ENCODE measurements around the gene HSD17B11. TPM values are rescaled to one million over a fixed set of nuclear protein-coding genes. Genes with fewer than 3 reads are reported as not detected.

HSD17B11 gene
- total RNA-seq, 1 experiment from 2014 or later, result 8.8 TPM

- H3K18ac ChIP-seq (ENCODE audit: insufficient read length, low read depth, low read length), result no peak overlapping the region
- WGBS (ENCODE audit: extremely low coverage, insufficient read length, low lambda C conversion rate), result no CpG with 5 or more reads among the region's 7 CpGs
These were observed 85.4 kb downstream of the HSD17B11 start for GRCh38 chr4:87305562-87305961.

More at GRCh38 chr4:87305562-87305961, 85.4 kb downstream of the HSD17B11 start:
- H3K36me3 Mint-ChIP-seq (ENCODE audit: insufficient read depth in 1 of 3, low read depth in 3 of 3), result no peaks in the 10 kb centered on the region
- H3K14ac ChIP-seq (ENCODE audit: insufficient read depth, low read length), result no peak overlapping the region
- H3K79me1 ChIP-seq (ENCODE audit: insufficient read depth, low read depth, low read length, poor library complexity, severe bottlenecking), result no peaks in the 10 kb centered on the region
- no peak overlapping the region for H4K5ac ChIP-seq (ENCODE audit: insufficient read length, low read depth, low read length)
- H3K9me3 Mint-ChIP-seq, result no peaks in the 10 kb centered on the region; a peak in 1 of 5 replicates
- H3K79me2 ChIP-seq (ENCODE audit: insufficient read depth, low read length), result no peaks in the 10 kb centered on the region
- H4K91ac ChIP-seq (ENCODE audit: insufficient read length, low read depth, low read length), result no peak overlapping the region
- H2BK15ac ChIP-seq (ENCODE audit: low read depth, low read length), result no peak overlapping the region
- no peak overlapping the region for H4K8ac ChIP-seq (replicated peaks; ENCODE audit: insufficient read length, low read depth, low read length)
- no peak overlapping the region for H2AFZ ChIP-seq (ENCODE audit: low read length)
- no peak overlapping the region for H3K9ac ChIP-seq (ENCODE audit: extremely low read depth, insufficient read length, low read length)
- no peak overlapping the region for H3T11ph ChIP-seq (ENCODE audit: low read length)
- no peak overlapping the region for H3K4me2 ChIP-seq (ENCODE audit: insufficient read depth, insufficient read length, low read length)
- H3K56ac ChIP-seq (ENCODE audit: insufficient read length, low read depth, low read length), result no peak overlapping the region
- no peak overlapping the region for H2AK5ac ChIP-seq (ENCODE audit: insufficient read length, low read length)
- H3K4me3 Mint-ChIP-seq, result no peak overlapping the region
- no peaks in the 10 kb centered on the region for H3K27me3 Mint-ChIP-seq (ENCODE audit: low read depth)
- no peak overlapping the region for H3K4ac ChIP-seq (ENCODE audit: low read depth, low read length)
- H2BK5ac ChIP-seq (ENCODE audit: insufficient read length, low read length), result no peak overlapping the region
- H2BK12ac ChIP-seq (ENCODE audit: insufficient read length, low read depth, low read length), result no peak overlapping the region
- no peaks in the 10 kb centered on the region for H4K20me1 ChIP-seq (ENCODE audit: control insufficient read depth, insufficient read depth, insufficient read length)
- H3K27ac ChIP-seq (ENCODE audit: insufficient read length, low read depth, low read length), result no peak overlapping the region
- H2BK120ac ChIP-seq (ENCODE audit: low read depth, low read length, poor library complexity, severe bottlenecking), result no peak overlapping the region
- no peaks in the 10 kb centered on the region for H3K4me1 Mint-ChIP-seq
- TF ChIP-seq, protein P1, sequence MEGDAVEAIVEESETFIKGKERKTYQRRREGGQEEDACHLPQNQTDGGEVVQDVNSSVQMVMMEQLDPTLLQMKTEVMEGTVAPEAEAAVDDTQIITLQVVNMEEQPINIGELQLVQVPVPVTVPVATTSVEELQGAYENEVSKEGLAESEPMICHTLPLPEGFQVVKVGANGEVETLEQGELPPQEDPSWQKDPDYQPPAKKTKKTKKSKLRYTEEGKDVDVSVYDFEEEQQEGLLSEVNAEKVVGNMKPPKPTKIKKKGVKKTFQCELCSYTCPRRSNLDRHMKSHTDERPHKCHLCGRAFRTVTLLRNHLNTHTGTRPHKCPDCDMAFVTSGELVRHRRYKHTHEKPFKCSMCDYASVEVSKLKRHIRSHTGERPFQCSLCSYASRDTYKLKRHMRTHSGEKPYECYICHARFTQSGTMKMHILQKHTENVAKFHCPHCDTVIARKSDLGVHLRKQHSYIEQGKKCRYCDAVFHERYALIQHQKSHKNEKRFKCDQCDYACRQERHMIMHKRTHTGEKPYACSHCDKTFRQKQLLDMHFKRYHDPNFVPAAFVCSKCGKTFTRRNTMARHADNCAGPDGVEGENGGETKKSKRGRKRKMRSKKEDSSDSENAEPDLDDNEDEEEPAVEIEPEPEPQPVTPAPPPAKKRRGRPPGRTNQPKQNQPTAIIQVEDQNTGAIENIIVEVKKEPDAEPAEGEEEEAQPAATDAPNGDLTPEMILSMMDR (conservative IDR thresholded peaks at IDR 0.05), result no peak
- H3K4me1 ChIP-seq (ENCODE audit: insufficient read depth, low read length), result no peaks in the 10 kb centered on the region
- H3K9me3 ChIP-seq (ENCODE audit: control insufficient read depth, low read depth, low read length), result no peaks in the 10 kb centered on the region
- H3K23me2 ChIP-seq (ENCODE audit: insufficient read length, low read depth, low read length, poor library complexity, severe bottlenecking), result no peaks in the 10 kb centered on the region
- no peak overlapping the region for H2BK20ac ChIP-seq (ENCODE audit: low read depth, low read length, poor library complexity, severe bottlenecking)
- no peaks in the 10 kb centered on the region for H3K27me3 ChIP-seq (ENCODE audit: insufficient read depth, low read length)
- no peak overlapping the region for H3K27ac Mint-ChIP-seq
- no peak for DNase-seq
- no peak overlapping the region for H3K23ac ChIP-seq (ENCODE audit: insufficient read length, low read depth, low read length)

Measured in H9 (cell line).